Gastroesophageal sphincter (tissue), 3 donors: Measurements from ENCODE around the gene CYSRT1.
"Not testable (repeated sequence)": the region's sequence is repeated elsewhere in the genome, so short reads cannot be mapped to it uniquely, and the experiment has no call there.

Experiments
- EP300 ChIP-seq: sonication (generic); formaldehyde crosslinking; IDR thresholded peaks from one replicate; pipeline ENCODE4 v1.6.1; 2017; ENCODE audit warnings: antibody characterized with exemption, mild to moderate bottlenecking
- POLR2A ChIP-seq, 2 donors: fragments of 450-650 bp; IDR thresholded peaks; one replicate each; pipeline ENCODE4 v1.6.1; 2017; ENCODE audit warnings: antibody characterized with exemption in 2 of 2, mild to moderate bottlenecking in 2 of 2, moderate library complexity in 1 of 2
- TF ChIP-seq, protein P1 (sequence below), 4 experiments: fragments of 200-600 bp in 2 of 4; fragments of 450-650 bp in 2 of 4; sonication (generic) in 1 of 4; IDR thresholded peaks; one replicate each; pipeline ENCODE4 v1.5.1; 2017 to 2019; ENCODE audit warnings: antibody characterized with exemption in 4 of 4, mild to moderate bottlenecking in 2 of 4, moderate library complexity in 2 of 4

DNA sequence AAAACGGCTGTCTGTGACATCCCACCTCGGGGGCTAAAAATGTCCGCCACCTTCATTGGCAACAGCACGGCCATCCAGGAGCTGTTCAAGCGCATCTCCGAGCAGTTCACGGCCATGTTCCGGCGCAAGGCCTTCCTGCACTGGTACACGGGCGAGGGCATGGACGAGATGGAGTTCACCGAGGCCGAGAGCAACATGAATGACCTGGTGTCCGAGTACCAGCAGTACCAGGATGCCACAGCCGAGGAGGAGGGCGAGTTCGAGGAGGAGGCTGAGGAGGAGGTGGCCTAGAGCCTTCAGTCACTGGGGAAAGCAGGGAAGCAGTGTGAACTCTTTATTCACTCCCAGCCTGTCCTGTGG, 18.3 kb downstream of the CYSRT1 start:
- not testable (repeated sequence) for TF ChIP-seq POLR2A (IDR thresholded peaks at IDR 0.05); EP300
- TF ChIP-seq, protein P1, sequence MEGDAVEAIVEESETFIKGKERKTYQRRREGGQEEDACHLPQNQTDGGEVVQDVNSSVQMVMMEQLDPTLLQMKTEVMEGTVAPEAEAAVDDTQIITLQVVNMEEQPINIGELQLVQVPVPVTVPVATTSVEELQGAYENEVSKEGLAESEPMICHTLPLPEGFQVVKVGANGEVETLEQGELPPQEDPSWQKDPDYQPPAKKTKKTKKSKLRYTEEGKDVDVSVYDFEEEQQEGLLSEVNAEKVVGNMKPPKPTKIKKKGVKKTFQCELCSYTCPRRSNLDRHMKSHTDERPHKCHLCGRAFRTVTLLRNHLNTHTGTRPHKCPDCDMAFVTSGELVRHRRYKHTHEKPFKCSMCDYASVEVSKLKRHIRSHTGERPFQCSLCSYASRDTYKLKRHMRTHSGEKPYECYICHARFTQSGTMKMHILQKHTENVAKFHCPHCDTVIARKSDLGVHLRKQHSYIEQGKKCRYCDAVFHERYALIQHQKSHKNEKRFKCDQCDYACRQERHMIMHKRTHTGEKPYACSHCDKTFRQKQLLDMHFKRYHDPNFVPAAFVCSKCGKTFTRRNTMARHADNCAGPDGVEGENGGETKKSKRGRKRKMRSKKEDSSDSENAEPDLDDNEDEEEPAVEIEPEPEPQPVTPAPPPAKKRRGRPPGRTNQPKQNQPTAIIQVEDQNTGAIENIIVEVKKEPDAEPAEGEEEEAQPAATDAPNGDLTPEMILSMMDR (IDR thresholded peaks at IDR 0.05): not testable (repeated sequence)
